WTC11 (cell line): ENCODE measurements around the gene PCID2. TPM values are rescaled to one million over a fixed set of nuclear protein-coding genes. Genes with fewer than 3 reads are reported as not detected.

Experiments used
- ATAC-seq: fragments of 200-7000 bp; cut with Tn5 transposase; 2 replicates; pipeline ENCODE4 v1.10.0; 2021; ENCODE audit warnings: mild to moderate bottlenecking, moderate library complexity
- CTCF ChIA-PET: fragments of 300-600 bp; sonication (Branson Sonifier 250); formaldehyde crosslinking; loops from one replicate; lab custom pipeline; 2021; ENCODE audit warnings: antibody characterized with exemption; lab: Charles Lee
- POLR2A ChIA-PET: fragments of 350-600 bp; sonication (Branson Sonifier 250); formaldehyde crosslinking; loops from one replicate; lab custom pipeline; 2021; ENCODE audit warnings: antibody characterized with exemption; lab: Charles Lee
- DNase-seq: peaks from one replicate; pipeline ENCODE4 v3.0.0; 2021; ENCODE audit warnings: low spot score
- H3K27ac Mint-ChIP-seq: 2 replicates; pipeline ENCODE4 v1.8.0; 2021; ENCODE audit warnings: mixed read lengths
- H3K27me3 Mint-ChIP-seq: 2 replicates; pipeline ENCODE4 v1.8.0; 2021; ENCODE audit warnings: low read depth, mild to moderate bottlenecking, moderate library complexity, mixed read lengths
- H3K36me3 Mint-ChIP-seq: 2 replicates; pipeline ENCODE4 v1.8.0; 2021; ENCODE audit warnings: mixed read lengths
- H3K4me1 Mint-ChIP-seq: 2 replicates; pipeline ENCODE4 v1.8.0; 2022; ENCODE audit warnings: mixed read lengths
- H3K4me3 Mint-ChIP-seq: 2 replicates; pipeline ENCODE4 v1.8.0; 2021; ENCODE audit warnings: mild to moderate bottlenecking, moderate library complexity, mixed read lengths
- H3K9me3 Mint-ChIP-seq: 2 replicates; pipeline ENCODE4 v1.8.0; 2021; ENCODE audit warnings: mixed read lengths
- AR ChIP-seq: fragments of 250-450 bp; sonication (Bioruptor Pico); IDR thresholded peaks from 2 replicates; pipeline ENCODE4 v1.9.0; 2021; ENCODE audit warnings: mild to moderate bottlenecking
- ARID4B ChIP-seq: sonication (generic); formaldehyde crosslinking; IDR thresholded peaks from 2 replicates; pipeline ENCODE4 v1.8.0; 2023; ENCODE audit warnings: missing genetic modification reagents, mild to moderate bottlenecking, borderline replicate concordance
- ETV6 ChIP-seq: sonication (generic); formaldehyde crosslinking; IDR thresholded peaks from 2 replicates; pipeline ENCODE4 v1.8.1; 2022; ENCODE audit warnings: mild to moderate bottlenecking, missing genetic modification reagents
- FOXP4 ChIP-seq: sonication (generic); formaldehyde crosslinking; IDR thresholded peaks from 2 replicates; pipeline ENCODE4 v1.8.0; 2022; ENCODE audit warnings: mild to moderate bottlenecking, missing genetic modification reagents
- GRHL2 ChIP-seq: fragments of 250-450 bp; sonication (Bioruptor Pico); IDR thresholded peaks from 2 replicates; pipeline ENCODE4 v1.8.0; 2022; ENCODE audit warnings: mild to moderate bottlenecking, moderate library complexity; ENCODE audit not compliant: insufficient replicate concordance, severe bottlenecking
- NR1H2 ChIP-seq: sonication (generic); formaldehyde crosslinking; IDR thresholded peaks from 2 replicates; pipeline ENCODE4 v1.9.0; 2021; ENCODE audit warnings: mild to moderate bottlenecking, moderate library complexity, missing genetic modification reagents
- NR3C1 ChIP-seq: sonication (generic); formaldehyde crosslinking; conservative IDR thresholded peaks from 2 replicates; pipeline ENCODE4 v1.8.1; 2023; ENCODE audit warnings: low read depth, mild to moderate bottlenecking, missing genetic modification reagents
- OVOL2 ChIP-seq: fragments of 250-450 bp; sonication (Bioruptor Pico); IDR thresholded peaks from 2 replicates; pipeline ENCODE4 v1.9.0; 2021; ENCODE audit warnings: mild to moderate bottlenecking, borderline replicate concordance
- PRRX2 ChIP-seq: fragments of 250-450 bp; sonication (Bioruptor Pico); IDR thresholded peaks from 2 replicates; pipeline ENCODE4 v1.8.0; 2021; ENCODE audit warnings: mild to moderate bottlenecking
- SMAD3 ChIP-seq: sonication (generic); formaldehyde crosslinking; IDR thresholded peaks from 2 replicates; pipeline ENCODE4 v1.8.0; 2022; ENCODE audit warnings: missing genetic modification reagents, mild to moderate bottlenecking, borderline replicate concordance
- SOX15 ChIP-seq: fragments of 250-450 bp; sonication (Bioruptor Pico); IDR thresholded peaks from 2 replicates; pipeline ENCODE4 v1.9.0; 2021; ENCODE audit warnings: mild to moderate bottlenecking
- STAT6 ChIP-seq: sonication (generic); formaldehyde crosslinking; conservative IDR thresholded peaks from 2 replicates; pipeline ENCODE4 v1.8.1; 2023; ENCODE audit warnings: mild to moderate bottlenecking, low read depth, missing genetic modification reagents, moderate library complexity
- USF1 ChIP-seq: sonication (generic); formaldehyde crosslinking; IDR thresholded peaks from 2 replicates; pipeline ENCODE4 v1.8.0; 2022; ENCODE audit warnings: mild to moderate bottlenecking, missing genetic modification reagents
- ZBTB43 ChIP-seq: sonication (generic); formaldehyde crosslinking; IDR thresholded peaks from 2 replicates; pipeline ENCODE4 v1.8.1; 2023; ENCODE audit warnings: mild to moderate bottlenecking, missing genetic modification reagents
- ZNF232 ChIP-seq: sonication (generic); formaldehyde crosslinking; IDR thresholded peaks from 2 replicates; pipeline ENCODE4 v1.8.0; 2022; ENCODE audit warnings: mild to moderate bottlenecking, missing genetic modification reagents
- total RNA-seq: library from RNA; stranded (reverse); gene quantifications from 3 replicates; pipeline ENCODE4 v1.2.3, GENCODE V29; 2021

The PCID2 gene
- total RNA-seq, 1 experiment from 2014 or later, result 69.4 TPM

- POLR2A ChIA-PET, result no interaction called here
- DNase-seq, result no peak
- no peak for ATAC-seq
- no peak overlapping the region for H3K4me3 Mint-ChIP-seq
- CTCF ChIA-PET, result no interaction called here
- no peaks in the 10 kb centered on the region for H3K36me3 Mint-ChIP-seq
- no peak overlapping the region for H3K27ac Mint-ChIP-seq
- peaks cover 25% of the 10 kb centered on the region for H3K27me3 Mint-ChIP-seq
- peaks cover 28% of the 10 kb centered on the region for H3K4me1 Mint-ChIP-seq
- TF ChIP-seq ZNF232 (CRISPR knock-in tag), result no peak
- no peak for TF ChIP-seq ZBTB43
- no peak for TF ChIP-seq NR3C1
- TF ChIP-seq SOX15, result no peak
- TF ChIP-seq STAT6 (CRISPR knock-in tag), result no peak
- TF ChIP-seq NR1H2, result no peak
- TF ChIP-seq GRHL2 (CRISPR knock-in tag), result no peak
- TF ChIP-seq ARID4B (CRISPR knock-in tag), result no peak
- no peak for TF ChIP-seq AR (CRISPR knock-in tag)
- TF ChIP-seq OVOL2 (CRISPR knock-in tag), result no peak
- TF ChIP-seq PRRX2 (CRISPR knock-in tag), result no peak
- no peak for TF ChIP-seq SMAD3
- peaks cover 12% of the 10 kb centered on the region for H3K9me3 Mint-ChIP-seq
Measured at GRCh38 chr13:113155201-113155600, 53.3 kb downstream of the PCID2 start.

GRCh38 chr13:113153810-113154748 lies 54.4 kb downstream of the PCID2 start:
- ATAC-seq, result peak; percentile 14; the same call in 1 of the 2 replicates
- Mint-ChIP-seq H3K27me3 (peaks cover 25% of the 10 kb centered on the region), H3K27ac (peak overlapping the region; percentile 53; the same call in 1 of the 2 replicates), H3K9me3 (peaks cover 12% of the 10 kb centered on the region), H3K36me3 (no peaks in the 10 kb centered on the region), H3K4me3 (peak overlapping the region; percentile 63), H3K4me1 (peaks cover 25% of the 10 kb centered on the region)
- POLR2A ChIA-PET, result no interaction called here
- CTCF ChIA-PET, result no interaction called here
- peak; percentile 53 for DNase-seq
- TF ChIP-seq ETV6, result no peak
- TF ChIP-seq FOXP4 (CRISPR knock-in tag), result no peak
- TF ChIP-seq SOX15, result no peak
- TF ChIP-seq USF1 (CRISPR knock-in tag), result peak; percentile 89
- no peak for TF ChIP-seq STAT6 (CRISPR knock-in tag)
